GM23338 (cell line): ENCODE results near the gene CUBN. TPM values are rescaled to one million over a fixed set of nuclear protein-coding genes. Genes with fewer than 3 reads are reported as not detected.

Experiments used
- CREB1 ChIP-seq: fragments of 250-450 bp; sonication (Bioruptor Pico); IDR thresholded peaks from 2 replicates; pipeline ENCODE4 v1.5.0; 2020; ENCODE audit warnings: low read depth, mild to moderate bottlenecking, moderate library complexity
- EZH2phosphoT487 ChIP-seq: fragments of 200-600 bp; sonication (generic); IDR thresholded peaks from one replicate; pipeline ENCODE4 v1.8.1; 2018; ENCODE audit warnings: antibody characterized with exemption; ENCODE audit not compliant: unreplicated experiment
- JUNB ChIP-seq: IDR thresholded peaks from one replicate; pipeline ENCODE4 v1.6.1; 2016; ENCODE audit warnings: antibody characterized with exemption; ENCODE audit not compliant: unreplicated experiment
- NANOG ChIP-seq: IDR thresholded peaks from 2 replicates; pipeline ENCODE4 v1.6.1; 2016; ENCODE audit warnings: antibody characterized with exemption, borderline replicate concordance
- ZNF331 ChIP-seq: fragments of 250-450 bp; sonication (Bioruptor Pico); IDR thresholded peaks from 2 replicates; pipeline ENCODE4 v1.5.0; 2020; ENCODE audit warnings: low read depth, mild to moderate bottlenecking, moderate library complexity
- polyA plus RNA-seq: library from polyadenylated mRNA; unstranded; fragments of >200 nt; fragmentation: Nextera tagmentation; extraction: Ambion mirVana; gene quantifications from 2 replicates; pipeline ENCODE4 v1.2.1, GENCODE V29; 2016
- total RNA-seq: library from RNA; depleted of rRNA; stranded (reverse); fragments of >200 nt; shearing (Covaris generic); gene quantifications from 2 replicates; pipeline ENCODE4 v1.2.3, GENCODE V29; 2014
- TF ChIP-seq, protein P1 (sequence below): IDR thresholded peaks from one replicate; pipeline ENCODE4 v1.6.1; 2018; ENCODE audit warnings: antibody characterized with exemption; ENCODE audit not compliant: unreplicated experiment
- TF ChIP-seq, protein P2 (sequence below): fragments of 250-450 bp; sonication (Bioruptor Pico); IDR thresholded peaks from 2 replicates; pipeline ENCODE4 v1.5.0; 2020; ENCODE audit warnings: mild to moderate bottlenecking, moderate library complexity

The CUBN gene
- total and polyA plus RNA-seq, 2 experiments from 2014 or later = 0.06 to 1.8 TPM

DNA sequence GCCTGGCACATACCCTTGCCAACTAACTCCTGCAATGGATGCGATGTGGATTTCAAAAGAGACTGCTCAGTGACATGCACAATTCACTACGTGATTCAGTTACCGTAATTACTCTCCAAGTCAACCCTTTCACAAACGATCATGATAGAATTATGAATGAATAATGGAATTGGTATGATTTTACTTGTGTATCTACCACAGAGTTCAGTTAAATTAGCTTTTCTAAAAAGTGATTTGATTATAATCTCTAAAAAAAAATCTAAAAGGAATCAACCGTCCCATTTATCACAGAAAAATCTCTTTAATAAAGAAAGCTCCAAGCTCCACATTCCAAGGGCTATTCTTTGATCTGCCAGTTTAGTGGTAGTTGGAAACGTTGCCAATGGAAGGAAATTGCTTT, 282.0 kb downstream of the CUBN start (continued):
- TF ChIP-seq, protein P1, sequence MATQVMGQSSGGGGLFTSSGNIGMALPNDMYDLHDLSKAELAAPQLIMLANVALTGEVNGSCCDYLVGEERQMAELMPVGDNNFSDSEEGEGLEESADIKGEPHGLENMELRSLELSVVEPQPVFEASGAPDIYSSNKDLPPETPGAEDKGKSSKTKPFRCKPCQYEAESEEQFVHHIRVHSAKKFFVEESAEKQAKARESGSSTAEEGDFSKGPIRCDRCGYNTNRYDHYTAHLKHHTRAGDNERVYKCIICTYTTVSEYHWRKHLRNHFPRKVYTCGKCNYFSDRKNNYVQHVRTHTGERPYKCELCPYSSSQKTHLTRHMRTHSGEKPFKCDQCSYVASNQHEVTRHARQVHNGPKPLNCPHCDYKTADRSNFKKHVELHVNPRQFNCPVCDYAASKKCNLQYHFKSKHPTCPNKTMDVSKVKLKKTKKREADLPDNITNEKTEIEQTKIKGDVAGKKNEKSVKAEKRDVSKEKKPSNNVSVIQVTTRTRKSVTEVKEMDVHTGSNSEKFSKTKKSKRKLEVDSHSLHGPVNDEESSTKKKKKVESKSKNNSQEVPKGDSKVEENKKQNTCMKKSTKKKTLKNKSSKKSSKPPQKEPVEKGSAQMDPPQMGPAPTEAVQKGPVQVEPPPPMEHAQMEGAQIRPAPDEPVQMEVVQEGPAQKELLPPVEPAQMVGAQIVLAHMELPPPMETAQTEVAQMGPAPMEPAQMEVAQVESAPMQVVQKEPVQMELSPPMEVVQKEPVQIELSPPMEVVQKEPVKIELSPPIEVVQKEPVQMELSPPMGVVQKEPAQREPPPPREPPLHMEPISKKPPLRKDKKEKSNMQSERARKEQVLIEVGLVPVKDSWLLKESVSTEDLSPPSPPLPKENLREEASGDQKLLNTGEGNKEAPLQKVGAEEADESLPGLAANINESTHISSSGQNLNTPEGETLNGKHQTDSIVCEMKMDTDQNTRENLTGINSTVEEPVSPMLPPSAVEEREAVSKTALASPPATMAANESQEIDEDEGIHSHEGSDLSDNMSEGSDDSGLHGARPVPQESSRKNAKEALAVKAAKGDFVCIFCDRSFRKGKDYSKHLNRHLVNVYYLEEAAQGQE = no peak
- TF ChIP-seq, protein P2, sequence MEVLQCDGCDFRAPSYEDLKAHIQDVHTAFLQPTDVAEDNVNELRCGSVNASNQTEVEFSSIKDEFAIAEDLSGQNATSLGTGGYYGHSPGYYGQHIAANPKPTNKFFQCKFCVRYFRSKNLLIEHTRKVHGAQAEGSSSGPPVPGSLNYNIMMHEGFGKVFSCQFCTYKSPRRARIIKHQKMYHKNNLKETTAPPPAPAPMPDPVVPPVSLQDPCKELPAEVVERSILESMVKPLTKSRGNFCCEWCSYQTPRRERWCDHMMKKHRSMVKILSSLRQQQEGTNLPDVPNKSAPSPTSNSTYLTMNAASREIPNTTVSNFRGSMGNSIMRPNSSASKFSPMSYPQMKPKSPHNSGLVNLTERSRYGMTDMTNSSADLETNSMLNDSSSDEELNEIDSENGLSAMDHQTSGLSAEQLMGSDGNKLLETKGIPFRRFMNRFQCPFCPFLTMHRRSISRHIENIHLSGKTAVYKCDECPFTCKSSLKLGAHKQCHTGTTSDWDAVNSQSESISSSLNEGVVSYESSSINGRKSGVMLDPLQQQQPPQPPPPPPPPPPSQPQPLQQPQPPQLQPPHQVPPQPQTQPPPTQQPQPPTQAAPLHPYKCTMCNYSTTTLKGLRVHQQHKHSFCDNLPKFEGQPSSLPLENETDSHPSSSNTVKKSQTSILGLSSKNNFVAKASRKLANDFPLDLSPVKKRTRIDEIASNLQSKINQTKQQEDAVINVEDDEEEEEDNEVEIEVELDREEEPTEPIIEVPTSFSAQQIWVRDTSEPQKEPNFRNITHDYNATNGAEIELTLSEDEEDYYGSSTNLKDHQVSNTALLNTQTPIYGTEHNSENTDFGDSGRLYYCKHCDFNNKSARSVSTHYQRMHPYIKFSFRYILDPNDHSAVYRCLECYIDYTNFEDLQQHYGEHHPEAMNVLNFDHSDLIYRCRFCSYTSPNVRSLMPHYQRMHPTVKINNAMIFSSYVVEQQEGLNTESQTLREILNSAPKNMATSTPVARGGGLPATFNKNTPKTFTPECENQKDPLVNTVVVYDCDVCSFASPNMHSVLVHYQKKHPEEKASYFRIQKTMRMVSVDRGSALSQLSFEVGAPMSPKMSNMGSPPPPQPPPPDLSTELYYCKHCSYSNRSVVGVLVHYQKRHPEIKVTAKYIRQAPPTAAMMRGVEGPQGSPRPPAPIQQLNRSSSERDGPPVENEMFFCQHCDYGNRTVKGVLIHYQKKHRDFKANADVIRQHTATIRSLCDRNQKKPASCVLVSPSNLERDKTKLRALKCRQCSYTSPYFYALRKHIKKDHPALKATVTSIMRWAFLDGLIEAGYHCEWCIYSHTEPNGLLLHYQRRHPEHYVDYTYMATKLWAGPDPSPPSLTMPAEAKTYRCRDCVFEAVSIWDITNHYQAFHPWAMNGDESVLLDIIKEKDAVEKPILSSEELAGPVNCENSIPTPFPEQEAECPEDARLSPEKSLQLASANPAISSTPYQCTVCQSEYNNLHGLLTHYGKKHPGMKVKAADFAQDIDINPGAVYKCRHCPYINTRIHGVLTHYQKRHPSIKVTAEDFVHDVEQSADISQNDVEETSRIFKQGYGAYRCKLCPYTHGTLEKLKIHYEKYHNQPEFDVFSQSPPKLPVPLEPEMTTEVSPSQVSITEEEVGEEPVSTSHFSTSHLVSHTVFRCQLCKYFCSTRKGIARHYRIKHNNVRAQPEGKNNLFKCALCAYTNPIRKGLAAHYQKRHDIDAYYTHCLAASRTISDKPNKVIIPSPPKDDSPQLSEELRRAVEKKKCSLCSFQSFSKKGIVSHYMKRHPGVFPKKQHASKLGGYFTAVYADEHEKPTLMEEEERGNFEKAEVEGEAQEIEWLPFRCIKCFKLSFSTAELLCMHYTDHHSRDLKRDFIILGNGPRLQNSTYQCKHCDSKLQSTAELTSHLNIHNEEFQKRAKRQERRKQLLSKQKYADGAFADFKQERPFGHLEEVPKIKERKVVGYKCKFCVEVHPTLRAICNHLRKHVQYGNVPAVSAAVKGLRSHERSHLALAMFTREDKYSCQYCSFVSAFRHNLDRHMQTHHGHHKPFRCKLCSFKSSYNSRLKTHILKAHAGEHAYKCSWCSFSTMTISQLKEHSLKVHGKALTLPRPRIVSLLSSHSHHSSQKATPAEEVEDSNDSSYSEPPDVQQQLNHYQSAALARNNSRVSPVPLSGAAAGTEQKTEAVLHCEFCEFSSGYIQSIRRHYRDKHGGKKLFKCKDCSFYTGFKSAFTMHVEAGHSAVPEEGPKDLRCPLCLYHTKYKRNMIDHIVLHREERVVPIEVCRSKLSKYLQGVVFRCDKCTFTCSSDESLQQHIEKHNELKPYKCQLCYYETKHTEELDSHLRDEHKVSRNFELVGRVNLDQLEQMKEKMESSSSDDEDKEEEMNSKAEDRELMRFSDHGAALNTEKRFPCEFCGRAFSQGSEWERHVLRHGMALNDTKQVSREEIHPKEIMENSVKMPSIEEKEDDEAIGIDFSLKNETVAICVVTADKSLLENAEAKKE (CRISPR knock-in tag) = no peak
- TF ChIP-seq CREB1 (CRISPR knock-in tag) = no peak
- TF ChIP-seq JUNB = no peak
- TF ChIP-seq NANOG = no peak
- no peak for TF ChIP-seq EZH2phosphoT487
- TF ChIP-seq ZNF331 (CRISPR knock-in tag) = no peak
